T47D (cell line): ENCODE measurements around the gene CNPY1.
"Not testable (repeated sequence)": the region's sequence is repeated elsewhere in the genome, so short reads cannot be mapped to it uniquely, and the experiment has no call there.

Source experiments
- DNase-seq, 2 experiments: peaks; one replicate each; pipeline versions ENCODE4 v3.0.0 to v3.0.0-alpha.2; 2011 to 2012; ENCODE audit warnings: low read depth in 1 of 2, low spot score in 1 of 2
- JUND ChIP-seq: IDR thresholded peaks from 2 replicates; pipeline ENCODE4 v1.6.1; 2012; ENCODE audit warnings: low read depth
- in situ Hi-C: cut with HindIII; loops from 2 replicates; pipeline ENCODE4 v1.10.0; 2016; ENCODE audit warnings: low sequenced_read_pairs, low pct_unique_long_range_greater_than_20kb

The CNPY1 gene

DNA sequence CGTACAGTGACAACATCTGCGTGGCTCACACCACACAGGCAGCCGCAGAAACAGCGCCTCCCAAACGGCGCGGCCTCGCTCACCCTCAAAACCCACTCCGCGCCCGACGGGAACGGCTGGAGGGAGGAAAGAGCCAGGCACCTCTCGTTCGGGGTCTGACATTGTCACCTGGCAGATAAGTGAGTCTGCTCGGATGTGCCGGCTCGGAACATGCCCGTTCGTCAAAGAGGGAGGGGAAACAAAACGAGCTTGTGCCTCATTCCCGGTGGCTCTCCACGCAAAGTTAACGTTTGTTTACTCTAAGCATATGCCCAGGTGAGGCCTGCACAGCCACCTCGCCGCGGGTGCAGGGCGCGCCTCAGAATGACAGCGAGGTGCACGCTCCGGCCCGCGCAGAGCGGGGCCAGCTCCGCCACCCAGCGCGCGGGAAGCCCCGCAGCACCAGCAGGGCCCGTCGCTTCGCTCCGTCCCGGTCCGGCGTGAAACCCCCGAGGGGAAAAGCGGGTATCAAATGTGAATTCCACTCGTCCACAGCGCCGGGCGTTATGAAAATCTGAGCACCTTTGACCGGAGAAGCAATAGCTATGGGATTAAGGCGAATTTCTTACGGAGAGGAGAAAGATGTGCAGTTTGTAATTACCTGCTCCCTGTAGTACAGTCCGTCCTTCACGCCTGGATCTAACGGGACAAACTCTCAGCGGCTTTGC is 13.1 kb downstream of the CNPY1 start:
- DNase-seq: no peak
- TF ChIP-seq JUND: no peak
- in situ Hi-C loops: no loop called here

DNA sequence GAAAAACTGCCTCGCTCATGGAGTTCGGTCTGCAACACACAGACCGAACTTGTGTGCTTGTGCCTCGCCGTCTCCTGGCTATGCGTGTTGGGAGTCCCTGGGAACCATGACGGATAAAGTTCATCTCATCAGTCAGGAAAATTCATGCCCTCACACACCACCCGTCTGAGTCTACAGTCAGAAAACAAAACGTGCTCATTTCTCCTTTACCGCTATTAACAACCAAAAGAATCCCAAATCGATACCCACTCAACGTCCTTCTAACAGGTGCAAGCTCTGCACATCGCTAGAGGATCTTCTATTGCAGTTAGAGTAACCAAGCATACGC is 13.6 kb downstream of the CNPY1 start:
- no peak for DNase-seq
- no peak for TF ChIP-seq JUND
- in situ Hi-C loops: no loop called here

GRCh38 chr7:155531681-155532080 is 14.7 kb downstream of the CNPY1 start:
- in situ Hi-C loops: no loop called here
- DNase-seq: peak; percentile 55 to 66
- no peak for TF ChIP-seq JUND

- no peak for DNase-seq
- TF ChIP-seq JUND: no peak
- in situ Hi-C loops: no loop called here
These were observed 15.8 kb downstream of the CNPY1 start for GRCh38 chr7:155530601-155531000.

- no peak for DNase-seq
- no peak for TF ChIP-seq JUND
- in situ Hi-C loops: no loop called here
These were observed 16.5 kb downstream of the CNPY1 start for GRCh38 chr7:155529845-155530244.

DNA sequence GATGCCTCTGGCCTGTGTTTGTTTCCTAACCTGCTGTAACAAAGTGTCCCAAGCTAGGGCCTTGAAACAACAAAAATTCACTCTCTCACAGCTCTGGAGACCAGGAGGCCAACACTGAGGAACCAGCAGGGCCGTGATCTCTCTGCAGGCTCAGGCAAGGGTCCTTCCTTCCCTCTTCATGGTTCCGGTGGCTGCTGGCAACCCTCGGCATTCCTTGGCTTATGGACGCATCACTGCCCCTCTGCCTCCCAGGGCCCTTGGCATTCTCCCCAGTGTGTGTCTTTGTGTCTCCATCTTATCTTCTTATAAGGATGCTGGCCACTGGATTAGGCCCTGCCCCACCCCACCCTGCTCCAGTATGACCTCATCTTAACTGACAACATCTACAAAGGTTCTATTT is 17.0 kb downstream of the CNPY1 start:
- DNase-seq: no peak
- TF ChIP-seq JUND: no peak
- in situ Hi-C loops: no loop called here

DNA sequence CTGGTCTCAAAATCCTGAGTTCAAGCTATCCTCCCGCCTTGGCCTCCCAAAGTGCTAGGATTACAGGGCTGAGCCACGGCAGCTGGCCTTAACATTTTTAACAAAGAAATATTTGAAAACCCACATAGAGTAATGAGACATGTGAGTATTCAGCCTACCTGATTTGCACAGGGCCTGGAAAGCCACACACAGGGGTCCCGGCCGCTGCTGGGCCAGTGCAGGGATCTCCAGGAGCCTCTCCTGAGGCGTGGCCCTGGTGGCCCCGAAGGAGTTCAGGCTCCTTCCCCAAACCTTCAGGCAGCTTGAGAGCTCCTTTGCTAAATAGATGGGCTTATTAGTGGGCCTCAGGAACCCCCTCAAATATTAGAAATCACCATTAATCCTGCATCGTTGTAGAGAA is 18.7 kb downstream of the CNPY1 start:
- no peak for DNase-seq
- in situ Hi-C loops: no loop called here
- no peak for TF ChIP-seq JUND

DNA sequence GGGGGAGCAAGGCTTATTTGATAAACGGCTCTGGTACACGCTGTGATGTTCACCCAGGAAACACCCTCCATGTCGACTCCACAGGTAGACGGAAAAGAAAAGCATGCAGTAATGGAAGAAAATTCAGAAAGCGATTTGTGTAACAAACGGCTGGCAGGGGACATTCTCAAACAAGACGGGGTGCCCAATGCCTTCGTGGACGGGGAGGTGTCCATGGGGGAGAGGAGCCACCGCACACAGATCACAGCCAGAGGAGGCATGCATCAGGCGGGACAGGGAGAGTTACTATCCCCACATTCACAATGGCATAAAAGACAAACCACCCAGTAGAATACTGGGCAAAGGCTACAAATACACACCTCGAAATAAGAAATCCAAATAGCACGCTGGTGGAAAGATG is 20.1 kb downstream of the CNPY1 start:
- no peak for TF ChIP-seq JUND
- in situ Hi-C loops: no loop called here

DNA sequence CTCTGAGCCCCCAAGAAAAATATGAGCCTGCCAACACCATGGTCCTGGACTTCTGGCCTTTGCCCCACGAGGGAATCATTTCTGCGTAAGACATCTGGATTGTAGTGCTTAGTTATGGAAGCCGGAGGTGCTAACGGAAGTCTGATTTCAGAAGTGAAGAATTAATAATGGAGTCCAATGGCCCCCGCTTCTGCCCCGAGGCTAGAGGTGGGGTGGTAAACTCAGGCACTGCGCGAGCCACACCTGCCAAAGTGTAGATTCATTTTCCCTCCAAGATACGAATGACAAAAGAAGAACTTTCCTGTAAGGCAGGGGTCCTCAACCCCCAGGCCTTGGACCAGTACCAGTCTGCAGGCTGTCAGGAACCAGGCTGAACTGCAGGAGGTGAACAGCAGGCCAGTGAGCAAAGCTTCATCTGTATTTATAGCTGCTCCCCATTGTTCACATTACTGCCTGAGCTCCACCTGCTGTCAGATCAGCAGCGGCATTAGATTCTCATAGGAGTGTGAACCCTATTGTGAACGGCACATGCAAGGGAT is 22.3 kb downstream of the CNPY1 start:
- in situ Hi-C loops: no loop called here
- DNase-seq: peak in 1 of 2 experiments; percentile 42
- no peak for TF ChIP-seq JUND

More for the DNA sequence above, 20.1 kb downstream of the CNPY1 start:
- no peak for DNase-seq

DNA sequence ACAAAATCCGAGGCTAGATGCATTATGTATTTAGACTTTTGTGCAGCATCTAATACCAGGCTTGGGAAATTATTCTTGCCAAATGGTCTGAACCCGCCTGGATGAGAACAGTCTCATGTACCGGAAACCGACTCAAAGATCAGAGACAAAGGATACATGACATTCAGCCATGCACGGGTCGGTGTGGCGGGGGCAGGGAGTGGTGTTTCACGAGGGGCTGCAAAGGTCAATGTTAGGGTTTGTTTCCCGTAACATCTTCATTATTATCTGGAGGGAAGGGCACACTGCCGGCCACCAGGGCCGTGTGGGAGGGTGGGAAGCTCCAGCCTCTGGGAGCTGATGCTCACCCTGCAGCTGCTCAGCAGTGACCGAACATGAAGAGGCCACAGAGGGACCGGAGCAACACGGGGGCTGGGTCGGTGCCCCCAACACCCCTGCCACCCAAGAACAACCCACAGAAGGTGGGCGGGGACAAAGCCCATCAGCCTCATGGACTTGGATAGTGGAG is 23.1 kb downstream of the CNPY1 start:
- no peak for TF ChIP-seq JUND
- no peak for DNase-seq
- in situ Hi-C loops: no loop called here

- no peak for TF ChIP-seq JUND
- in situ Hi-C loops: no loop called here
- DNase-seq: no peak
These were observed 24.5 kb downstream of the CNPY1 start for GRCh38 chr7:155521743-155522398.

- no peak for TF ChIP-seq JUND
- no peak for DNase-seq
- in situ Hi-C loops: no loop called here
These were observed 25.2 kb downstream of the CNPY1 start for GRCh38 chr7:155521007-155521742.

DNA sequence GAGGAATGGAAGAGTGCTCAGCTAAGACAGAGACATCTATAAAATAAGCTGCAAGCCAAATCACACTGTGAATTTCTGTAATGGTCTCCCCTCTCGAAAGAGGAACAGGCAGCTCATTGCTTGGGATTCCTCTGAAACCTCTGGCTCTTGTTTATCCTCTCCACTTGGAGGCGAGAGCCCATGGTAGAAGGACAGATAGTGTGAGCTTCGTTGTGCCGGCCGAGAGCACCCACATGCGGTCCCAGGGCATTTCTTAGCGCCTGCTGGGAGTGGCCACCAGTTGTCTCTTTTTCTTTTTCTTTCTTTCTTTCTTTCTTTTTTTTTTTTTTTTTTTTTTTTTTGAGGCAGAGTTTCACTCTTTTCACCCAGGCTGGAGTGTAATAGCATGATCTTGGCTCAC is 26.2 kb downstream of the CNPY1 start:
- no peak for DNase-seq
- in situ Hi-C loops: no loop called here
- TF ChIP-seq JUND: no peak

- DNase-seq, in situ Hi-C loops: not testable (repeated sequence)
These were observed 27.0 kb downstream of the CNPY1 start for GRCh38 chr7:155519358-155519757.
